Measurements from ENCODE around the gene ZDHHC16. TPM values are rescaled to one million over a fixed set of nuclear protein-coding genes. Genes with fewer than 3 reads are reported as not detected.

ZDHHC16 gene
- total RNA-seq, 2 donors from 2014 or later, result 30.8 to 42.4 TPM

DNA sequence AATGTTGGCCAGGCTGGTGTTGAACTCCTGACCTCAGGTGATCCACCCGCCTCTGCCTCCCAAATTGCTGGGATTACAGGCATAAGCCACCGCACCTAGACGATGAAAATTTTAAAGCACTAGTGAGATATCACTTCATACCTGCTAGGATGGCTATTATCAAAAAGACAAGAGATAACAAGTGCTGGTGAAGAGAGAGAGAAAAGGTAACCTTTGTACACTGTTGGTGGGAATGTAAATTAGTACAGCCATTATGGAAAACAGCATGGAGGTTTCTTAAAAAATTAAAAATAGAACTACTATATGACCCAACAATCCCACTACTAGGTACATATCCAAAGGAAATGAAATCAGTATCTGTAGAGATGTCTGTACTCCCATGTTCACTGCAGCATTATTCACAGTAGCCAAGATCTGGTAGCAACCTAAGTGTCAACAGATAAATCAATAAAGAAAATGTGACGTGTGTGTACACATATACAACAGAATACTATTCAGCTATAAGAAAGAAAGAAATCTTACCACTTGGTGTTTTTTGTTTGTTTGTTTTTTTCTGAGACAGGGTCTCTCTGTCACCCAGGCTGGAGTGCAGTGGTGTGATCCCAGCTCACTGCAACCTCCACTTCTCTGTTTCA lies 39.8 kb downstream of the ZDHHC16 start:
- no peak for DNase-seq (ENCODE audit: low spot score)
- no peak overlapping the region for H3K27ac ChIP-seq
- no peaks in the 10 kb centered on the region for H3K4me1 ChIP-seq (replicated peaks)
- no peak for TF ChIP-seq CTCF (IDR thresholded peaks at IDR 0.05)
- no peak for TF ChIP-seq POLR2AphosphoS5 (IDR thresholded peaks at IDR 0.05)
- no peak for TF ChIP-seq POLR2A (IDR thresholded peaks at IDR 0.05)
- H3K9me3 ChIP-seq, result no peaks in the 10 kb centered on the region
- H3K4me3 ChIP-seq, result no peak overlapping the region
- H3K27me3 ChIP-seq (replicated peaks; ENCODE audit: insufficient read depth), result no peaks in the 10 kb centered on the region
- WGBS, result 90% methylated on average over 4 of the region's 4 CpGs
- intact Hi-C loops (cut with DNase I), result no loop called here
- H3K36me3 ChIP-seq, result no peaks in the 10 kb centered on the region

DNA sequence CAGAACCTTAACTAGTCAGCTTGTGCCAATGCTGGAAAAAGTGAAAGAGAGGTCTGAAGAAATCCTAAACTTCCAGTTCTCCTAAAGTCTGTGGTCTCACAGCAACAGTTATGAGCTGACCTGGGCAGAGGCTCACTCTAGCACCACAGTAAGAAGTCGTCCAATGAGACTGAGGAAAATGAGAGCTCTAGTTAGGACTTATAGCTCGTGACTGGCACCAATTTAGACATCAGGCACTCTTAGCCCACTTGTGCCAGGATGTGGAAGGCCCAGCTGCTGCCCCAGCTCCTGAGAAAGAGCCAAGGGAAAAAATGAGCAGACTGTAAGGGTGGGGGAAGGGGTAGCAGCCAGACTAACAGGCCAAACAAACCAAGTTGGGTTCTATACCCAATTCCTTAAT lies 44.6 kb downstream of the ZDHHC16 start:
- WGBS, result 66% methylated on average over 2 of the region's 2 CpGs
- Histone ChIP-seq H3K27ac (no peak overlapping the region), H3K4me1 (replicated peaks) (peaks cover 5% of the 10 kb centered on the region), H3K27me3 (replicated peaks; ENCODE audit: insufficient read depth) (no peaks in the 10 kb centered on the region), H3K9me3 (no peaks in the 10 kb centered on the region), H3K36me3 (no peaks in the 10 kb centered on the region), H3K4me3 (no peak overlapping the region)
- intact Hi-C loops (cut with DNase I), result no loop called here
- no peak for DNase-seq (ENCODE audit: low spot score)
- TF ChIP-seq POLR2A (IDR thresholded peaks at IDR 0.05) (no peak), CTCF (IDR thresholded peaks at IDR 0.05) (no peak), POLR2AphosphoS5 (IDR thresholded peaks at IDR 0.05) (no peak)

DNA sequence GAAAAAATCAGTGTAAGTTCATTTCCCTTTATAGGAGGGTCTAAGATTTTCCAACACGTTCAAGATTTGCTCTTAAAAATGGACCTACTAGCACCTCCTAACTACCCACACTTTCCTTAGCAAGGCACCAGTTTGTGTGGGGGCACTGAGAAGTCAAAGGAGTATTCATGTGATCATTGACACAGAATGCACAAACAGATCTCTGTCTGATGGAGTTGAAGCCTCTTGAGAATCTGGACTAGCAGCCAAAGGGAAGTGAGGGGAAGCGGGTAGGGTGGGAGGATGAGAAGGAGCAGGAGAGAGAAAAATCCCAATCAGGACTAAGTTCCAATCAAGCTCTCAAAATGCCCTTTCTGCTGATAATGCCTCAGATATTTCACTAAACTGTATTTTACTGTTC lies 48.2 kb downstream of the ZDHHC16 start:
- WGBS, result 38% methylated on average over 2 of the region's 2 CpGs
- no peaks in the 10 kb centered on the region for H3K27me3 ChIP-seq (replicated peaks; ENCODE audit: insufficient read depth)
- peaks cover 5% of the 10 kb centered on the region for H3K4me1 ChIP-seq (replicated peaks)
- H3K36me3 ChIP-seq, result no peaks in the 10 kb centered on the region
- H3K4me3 ChIP-seq, result no peak overlapping the region
- intact Hi-C loops (cut with DNase I), result no loop called here
- no peak overlapping the region for H3K27ac ChIP-seq
- H3K9me3 ChIP-seq, result no peaks in the 10 kb centered on the region
- DNase-seq (ENCODE audit: low spot score), result no peak
- TF ChIP-seq POLR2AphosphoS5 (IDR thresholded peaks at IDR 0.05), result no peak

GRCh38 chr10:97494863-97495506 lies 49.0 kb downstream of the ZDHHC16 start:
- no peak for DNase-seq (ENCODE audit: low spot score)
- Histone ChIP-seq H3K9me3 (no peaks in the 10 kb centered on the region), H3K4me1 (replicated peaks) (peaks cover 5% of the 10 kb centered on the region), H3K36me3 (no peaks in the 10 kb centered on the region), H3K27me3 (replicated peaks; ENCODE audit: insufficient read depth) (no peaks in the 10 kb centered on the region), H3K27ac (no peak overlapping the region), H3K4me3 (no peak overlapping the region)
- whole genome bisulfite sequencing, result 26% methylated on average over 7 of the region's 7 CpGs
- no peak for TF ChIP-seq POLR2AphosphoS5 (IDR thresholded peaks at IDR 0.05)
- intact Hi-C loops (cut with DNase I), result loop anchor here (5.0 kb wide), 1 partner anchor 47 kb away; no protein-coding TSS in a partner anchor

- intact Hi-C loops (cut with DNase I), result loop anchor here (5.0 kb wide), 1 partner anchor 45 kb away; no protein-coding TSS in a partner anchor
- Histone ChIP-seq H3K27ac (peak overlapping the region; percentile 89 to 93), H3K4me3 (peak overlapping the region; percentile 80 to 97), H3K36me3 (no peaks in the 10 kb centered on the region), H3K9me3 (no peaks in the 10 kb centered on the region), H3K27me3 (replicated peaks; ENCODE audit: insufficient read depth) (no peaks in the 10 kb centered on the region), H3K4me1 (replicated peaks) (peaks cover 5% of the 10 kb centered on the region)
- no peak for TF ChIP-seq POLR2A (IDR thresholded peaks at IDR 0.05)
- TF ChIP-seq POLR2AphosphoS5 (IDR thresholded peaks at IDR 0.05), result peak; percentile 37
- under 1% methylated on average over 22 of the region's 22 CpGs for WGBS
- DNase-seq (ENCODE audit: low spot score), result peak; percentile 66
These were observed 51.6 kb downstream of the ZDHHC16 start for GRCh38 chr10:97497572-97498075.

DNA sequence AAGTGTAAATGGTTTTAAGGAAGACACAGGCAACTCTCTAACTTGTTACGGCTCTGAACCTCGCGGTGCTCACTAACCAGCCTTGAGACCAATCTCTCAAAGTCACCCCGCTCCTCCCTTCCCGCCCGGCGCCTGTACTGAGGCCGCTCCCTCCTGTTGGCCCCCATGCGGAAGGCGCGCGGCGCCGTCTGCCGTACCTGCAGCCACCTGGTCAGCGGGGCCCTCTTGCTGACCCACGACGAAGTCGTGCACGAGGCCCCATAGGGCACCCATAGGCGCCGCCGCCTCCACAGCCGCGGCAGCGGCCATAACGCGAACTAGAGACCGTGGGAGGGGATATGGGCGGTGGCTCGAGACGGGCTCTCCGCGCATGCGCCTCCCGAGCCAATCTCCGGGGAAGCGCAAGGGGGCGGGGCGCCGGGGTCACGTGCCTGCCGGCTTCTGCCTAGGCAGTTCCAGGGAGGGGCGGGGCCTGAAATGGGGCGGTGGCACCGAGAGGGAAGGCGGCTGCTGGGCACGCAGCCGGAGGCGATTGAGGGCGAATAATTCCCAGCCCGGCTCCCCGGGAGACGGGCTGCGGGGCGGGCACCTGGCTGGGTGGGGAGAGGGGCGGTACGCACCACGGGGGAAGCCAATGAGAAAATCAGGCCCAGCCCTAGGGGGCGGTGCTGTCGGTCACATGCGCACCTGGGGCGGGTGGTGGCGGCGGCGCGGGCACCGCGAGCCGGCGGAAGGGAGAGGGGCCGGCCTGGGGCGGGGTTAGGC lies 52.3 kb downstream of the ZDHHC16 start, which contains the start of gene MMS19:
Gene MMS19, minus strand, starts transcription at position 347 of the 765 bp plus-strand sequence. Its CDS starts 38 bp downstream, at position 309.
- no peaks in the 10 kb centered on the region for H3K36me3 ChIP-seq
- WGBS, result under 1% methylated on average over 69 of the region's 73 CpGs
- intact Hi-C loops (cut with DNase I), result loop anchor here (5.0 kb wide), 1 partner anchor 44 kb away; no protein-coding TSS in a partner anchor
- DNase-seq (ENCODE audit: low spot score), result peak; percentile 100
- TF ChIP-seq POLR2A (IDR thresholded peaks at IDR 0.05), result peak; percentile 88
- peak; percentile 93 for TF ChIP-seq POLR2AphosphoS5 (IDR thresholded peaks at IDR 0.05)
- TF ChIP-seq CTCF (IDR thresholded peaks at IDR 0.05), result peak in 3 of 4 experiments; percentile 20 to 47 (median 31)
- H3K27me3 ChIP-seq (replicated peaks; ENCODE audit: insufficient read depth), result no peaks in the 10 kb centered on the region
- no peaks in the 10 kb centered on the region for H3K9me3 ChIP-seq
- peaks cover 5% of the 10 kb centered on the region for H3K4me1 ChIP-seq (replicated peaks)
- H3K27ac ChIP-seq, result peak within 1 kb of the TSS; percentile 89 to 93
- H3K4me3 ChIP-seq, result peak within 1 kb of the TSS; percentile 80 to 97
